Measurements from ENCODE around the gene SMYD3.

Gene SMYD3

GRCh38 chr1:246069581-246069980 is 437.5 kb downstream of the SMYD3 start:
- Histone ChIP-seq H3K4me3 (ENCODE audit: insufficient read depth, low read length, poor library complexity, severe bottlenecking) (no peak overlapping the region), H3K4me2 (ENCODE audit: low read depth, low read length, poor library complexity, severe bottlenecking) (no peak overlapping the region), H3K9me2 (replicated peaks; ENCODE audit: insufficient read depth, low read length) (no peaks in the 10 kb centered on the region), H3K79me2 (ENCODE audit: insufficient read depth, low read length) (no peaks in the 10 kb centered on the region), H3K36me3 (ENCODE audit: low read length) (no peaks in the 10 kb centered on the region), H2AFZ (ENCODE audit: low read depth, low read length, severe bottlenecking) (no peak overlapping the region), H3K9me3 (ENCODE audit: insufficient read depth, low read length) (no peaks in the 10 kb centered on the region), H4K20me1 (ENCODE audit: low read depth, low read length) (no peaks in the 10 kb centered on the region), H3F3A (ENCODE audit: insufficient read depth) (no peaks in the 10 kb centered on the region), H3K27ac (ENCODE audit: low read depth, low read length) (no peak overlapping the region), H3K27me3 (ENCODE audit: low read length) (no peaks in the 10 kb centered on the region), H3K9ac (ENCODE audit: low read length) (no peak overlapping the region)
- TF ChIP-seq EZH2phosphoT487 (conservative IDR thresholded peaks at IDR 0.05; ENCODE audit: low read length): no peak
- TF ChIP-seq, protein P1, sequence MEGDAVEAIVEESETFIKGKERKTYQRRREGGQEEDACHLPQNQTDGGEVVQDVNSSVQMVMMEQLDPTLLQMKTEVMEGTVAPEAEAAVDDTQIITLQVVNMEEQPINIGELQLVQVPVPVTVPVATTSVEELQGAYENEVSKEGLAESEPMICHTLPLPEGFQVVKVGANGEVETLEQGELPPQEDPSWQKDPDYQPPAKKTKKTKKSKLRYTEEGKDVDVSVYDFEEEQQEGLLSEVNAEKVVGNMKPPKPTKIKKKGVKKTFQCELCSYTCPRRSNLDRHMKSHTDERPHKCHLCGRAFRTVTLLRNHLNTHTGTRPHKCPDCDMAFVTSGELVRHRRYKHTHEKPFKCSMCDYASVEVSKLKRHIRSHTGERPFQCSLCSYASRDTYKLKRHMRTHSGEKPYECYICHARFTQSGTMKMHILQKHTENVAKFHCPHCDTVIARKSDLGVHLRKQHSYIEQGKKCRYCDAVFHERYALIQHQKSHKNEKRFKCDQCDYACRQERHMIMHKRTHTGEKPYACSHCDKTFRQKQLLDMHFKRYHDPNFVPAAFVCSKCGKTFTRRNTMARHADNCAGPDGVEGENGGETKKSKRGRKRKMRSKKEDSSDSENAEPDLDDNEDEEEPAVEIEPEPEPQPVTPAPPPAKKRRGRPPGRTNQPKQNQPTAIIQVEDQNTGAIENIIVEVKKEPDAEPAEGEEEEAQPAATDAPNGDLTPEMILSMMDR (IDR thresholded peaks at IDR 0.05; ENCODE audit: insufficient read depth, low read length, poor library complexity, severe bottlenecking): no peak

DNA sequence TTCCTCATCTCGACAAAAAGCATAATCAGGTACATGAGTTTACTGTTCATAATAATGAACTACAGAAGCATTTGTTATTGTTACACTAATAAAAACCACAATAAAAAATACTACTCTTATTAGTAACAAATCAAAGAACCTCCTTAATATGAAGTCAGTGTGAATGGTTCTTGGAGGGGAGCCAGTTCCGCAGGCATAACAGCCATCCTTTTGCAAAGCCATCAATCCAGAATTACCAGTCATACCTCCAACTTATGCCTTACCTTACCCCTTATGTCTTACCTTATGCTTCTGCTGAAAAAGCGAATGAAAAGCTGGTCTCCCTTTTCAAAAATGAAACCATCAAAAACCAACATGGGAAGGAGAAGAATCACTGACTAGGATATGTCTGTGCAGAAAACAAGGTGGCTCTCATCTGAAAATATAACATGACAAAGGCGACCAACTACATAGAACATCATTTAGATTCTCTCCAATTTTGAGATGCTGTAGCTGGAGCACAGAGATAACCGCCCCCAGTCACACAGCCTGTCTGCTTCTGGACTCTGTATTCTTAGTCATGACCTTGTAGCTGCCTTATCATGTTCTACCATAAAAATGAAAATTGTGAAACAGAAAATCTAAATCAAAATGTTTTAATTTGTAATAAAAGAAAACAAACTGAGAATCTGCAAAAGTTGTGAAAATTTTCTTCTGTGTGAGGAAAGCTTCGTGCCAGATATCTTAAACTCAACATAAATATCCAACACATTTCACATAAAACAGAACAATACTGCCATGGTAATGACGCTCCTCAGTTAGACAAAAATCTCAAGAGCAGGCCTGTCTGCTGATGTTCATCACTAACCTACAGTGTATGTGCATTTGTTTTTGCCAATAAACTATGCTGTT is 438.2 kb downstream of the SMYD3 start:
- Histone ChIP-seq H3K4me3 (ENCODE audit: insufficient read depth, low read length, poor library complexity, severe bottlenecking) (no peak overlapping the region), H3K27me3 (ENCODE audit: low read length) (no peaks in the 10 kb centered on the region), H3K36me3 (ENCODE audit: low read length) (no peaks in the 10 kb centered on the region), H2AFZ (ENCODE audit: low read depth, low read length, severe bottlenecking) (no peak overlapping the region), H3K79me2 (ENCODE audit: insufficient read depth, low read length) (no peaks in the 10 kb centered on the region), H3K9ac (ENCODE audit: low read length) (no peak overlapping the region), H4K20me1 (ENCODE audit: low read depth, low read length) (no peaks in the 10 kb centered on the region), H3K4me2 (ENCODE audit: low read depth, low read length, poor library complexity, severe bottlenecking) (no peak overlapping the region), H3F3A (ENCODE audit: insufficient read depth) (no peaks in the 10 kb centered on the region), H3K9me3 (ENCODE audit: insufficient read depth, low read length) (no peaks in the 10 kb centered on the region), H3K27ac (ENCODE audit: low read depth, low read length) (no peak overlapping the region), H3K9me2 (replicated peaks; ENCODE audit: insufficient read depth, low read length) (no peaks in the 10 kb centered on the region)
- no peak for TF ChIP-seq EZH2phosphoT487 (conservative IDR thresholded peaks at IDR 0.05; ENCODE audit: low read length)
- TF ChIP-seq, protein P1 (IDR thresholded peaks at IDR 0.05; ENCODE audit: insufficient read depth, low read length, poor library complexity, severe bottlenecking): no peak

GRCh38 chr1:246068217-246068512 is 438.9 kb downstream of the SMYD3 start:
- Histone ChIP-seq H3K79me2 (ENCODE audit: insufficient read depth, low read length) (no peaks in the 10 kb centered on the region), H3K36me3 (ENCODE audit: low read length) (no peaks in the 10 kb centered on the region), H2AFZ (ENCODE audit: low read depth, low read length, severe bottlenecking) (no peak overlapping the region), H3K9me3 (ENCODE audit: insufficient read depth, low read length) (no peaks in the 10 kb centered on the region), H3K9ac (ENCODE audit: low read length) (no peak overlapping the region), H3K27me3 (ENCODE audit: low read length) (no peaks in the 10 kb centered on the region), H3K4me2 (ENCODE audit: low read depth, low read length, poor library complexity, severe bottlenecking) (no peak overlapping the region), H3K27ac (ENCODE audit: low read depth, low read length) (no peak overlapping the region), H3F3A (ENCODE audit: insufficient read depth) (no peaks in the 10 kb centered on the region), H3K9me2 (replicated peaks; ENCODE audit: insufficient read depth, low read length) (no peaks in the 10 kb centered on the region), H4K20me1 (ENCODE audit: low read depth, low read length) (no peaks in the 10 kb centered on the region), H3K4me3 (ENCODE audit: insufficient read depth, low read length, poor library complexity, severe bottlenecking) (no peak overlapping the region)
- TF ChIP-seq, protein P1 (IDR thresholded peaks at IDR 0.05; ENCODE audit: insufficient read depth, low read length, poor library complexity, severe bottlenecking): no peak
- TF ChIP-seq EZH2phosphoT487 (conservative IDR thresholded peaks at IDR 0.05; ENCODE audit: low read length): no peak
